Sigmoid colon (tissue), 4 donors: ENCODE data around the gene RIC1.

ENCODE experiments used
- CTCF ChIP-seq, 4 experiments: fragments of 450-650 bp in 3 of 4; fragments of 200-600 bp in 1 of 4; IDR thresholded peaks; one replicate each; pipeline ENCODE4 v1.5.1; 2016 to 2019; ENCODE audit warnings: antibody characterized with exemption in 4 of 4, mild to moderate bottlenecking in 3 of 4, moderate library complexity in 2 of 4
- POLR2A ChIP-seq, 2 donors: fragments of 450-650 bp; IDR thresholded peaks; one replicate each; pipeline ENCODE4 v1.6.1; 2016; ENCODE audit warnings: antibody characterized with exemption in 2 of 2, mild to moderate bottlenecking in 2 of 2, moderate library complexity in 2 of 2
- POLR2AphosphoS5 ChIP-seq, 4 donors: sonication (generic); formaldehyde crosslinking; IDR thresholded peaks; one replicate each; pipeline ENCODE4 v1.6.1; 2017; ENCODE audit warnings: antibody characterized with exemption in 4 of 4

DNA sequence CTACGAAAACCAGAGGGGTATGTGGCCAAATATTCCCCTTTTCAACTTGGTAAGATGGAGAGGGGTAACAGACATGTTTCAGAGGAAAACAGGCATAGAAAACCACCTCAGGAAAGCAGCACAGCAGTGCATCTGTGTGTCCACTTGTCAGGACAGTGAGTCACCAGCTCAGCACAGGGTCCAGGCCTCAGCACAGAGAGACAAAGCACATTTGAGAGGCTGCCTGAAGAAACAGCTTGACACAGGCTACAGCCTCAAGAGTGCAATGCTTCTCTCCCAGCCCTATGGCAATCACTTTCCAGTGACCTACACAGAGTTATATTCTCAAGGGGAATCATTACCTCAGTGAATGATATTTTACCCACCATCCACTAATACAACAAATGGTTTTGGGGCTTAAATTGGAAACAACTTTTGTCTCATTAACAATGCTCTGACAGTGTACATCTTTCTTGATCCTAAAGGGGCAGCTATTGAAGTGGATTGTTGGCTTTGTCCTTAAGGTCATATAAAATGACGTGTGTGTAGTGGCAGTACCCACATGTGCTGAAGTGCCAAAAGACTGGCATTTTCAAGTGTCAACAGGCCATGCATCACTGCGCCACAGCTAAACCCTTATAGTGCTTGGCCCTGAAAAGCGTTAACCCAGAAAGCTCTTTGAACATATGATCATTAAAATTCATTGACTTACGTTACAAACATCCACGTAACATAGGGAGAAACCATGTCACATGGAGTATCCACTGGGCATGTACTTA lies 157.6 kb downstream of the RIC1 start:
- TF ChIP-seq POLR2A (IDR thresholded peaks at IDR 0.05): no peak
- TF ChIP-seq CTCF (IDR thresholded peaks at IDR 0.05): no peak
- TF ChIP-seq POLR2AphosphoS5 (IDR thresholded peaks at IDR 0.05): no peak
